ENCODE data around the gene GZMB.

The GZMB gene

DNA sequence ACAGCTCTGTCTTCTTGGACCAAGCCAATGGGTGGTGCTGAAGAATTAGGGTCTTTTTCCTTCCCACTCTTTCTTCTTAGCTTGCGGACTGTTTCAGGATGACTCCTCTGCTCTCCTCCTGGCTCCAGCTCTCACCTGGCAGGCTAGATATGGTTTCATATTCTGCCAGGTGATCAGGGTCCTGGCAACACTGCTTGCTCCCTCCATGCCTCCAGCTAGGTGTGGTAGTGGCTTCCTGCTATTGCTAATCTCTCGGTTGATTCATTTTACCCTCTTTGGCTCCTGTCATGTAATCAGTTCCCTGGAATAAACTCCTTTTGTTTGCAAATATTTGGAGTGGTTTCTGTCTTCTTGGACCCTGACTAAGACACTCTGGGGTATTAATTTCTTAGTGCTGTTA lies 20.2 kb downstream of the GZMB start:
- H4K20me1 ChIP-seq (ENCODE audit: insufficient read depth, low read length, poor library complexity, severe bottlenecking): no peaks in the 10 kb centered on the region

GRCh38 chr14:24613241-24613640 lies 20.7 kb downstream of the GZMB start:
- no peak overlapping the region for H2AFZ ChIP-seq (ENCODE audit: low read length)
- no peak overlapping the region for H3K9ac ChIP-seq (ENCODE audit: low read depth, low read length, poor library complexity, severe bottlenecking)
- no peaks in the 10 kb centered on the region for H3K79me2 ChIP-seq (ENCODE audit: insufficient read depth, low read length)
- no peaks in the 10 kb centered on the region for H3K9me2 ChIP-seq (replicated peaks; ENCODE audit: low read depth, low read length)
- H3F3A ChIP-seq (ENCODE audit: low read depth): no peaks in the 10 kb centered on the region
- no peak overlapping the region for H3K4me2 ChIP-seq (ENCODE audit: low read depth, low read length, poor library complexity, severe bottlenecking)
- no peaks in the 10 kb centered on the region for H3K27me3 ChIP-seq (ENCODE audit: insufficient read depth, low read length, poor library complexity, severe bottlenecking)
- H4K20me1 ChIP-seq (ENCODE audit: insufficient read depth, low read length, poor library complexity, severe bottlenecking): no peaks in the 10 kb centered on the region
- H3K4me1 ChIP-seq (ENCODE audit: insufficient read depth, low read length, poor library complexity, severe bottlenecking): peaks cover 25% of the 10 kb centered on the region
- H3K9me3 ChIP-seq (ENCODE audit: insufficient read depth, low read depth, low read length): no peaks in the 10 kb centered on the region
- TF ChIP-seq EZH2phosphoT487 (IDR thresholded peaks at IDR 0.05; ENCODE audit: borderline replicate concordance): no peak
- TF ChIP-seq, protein P1, sequence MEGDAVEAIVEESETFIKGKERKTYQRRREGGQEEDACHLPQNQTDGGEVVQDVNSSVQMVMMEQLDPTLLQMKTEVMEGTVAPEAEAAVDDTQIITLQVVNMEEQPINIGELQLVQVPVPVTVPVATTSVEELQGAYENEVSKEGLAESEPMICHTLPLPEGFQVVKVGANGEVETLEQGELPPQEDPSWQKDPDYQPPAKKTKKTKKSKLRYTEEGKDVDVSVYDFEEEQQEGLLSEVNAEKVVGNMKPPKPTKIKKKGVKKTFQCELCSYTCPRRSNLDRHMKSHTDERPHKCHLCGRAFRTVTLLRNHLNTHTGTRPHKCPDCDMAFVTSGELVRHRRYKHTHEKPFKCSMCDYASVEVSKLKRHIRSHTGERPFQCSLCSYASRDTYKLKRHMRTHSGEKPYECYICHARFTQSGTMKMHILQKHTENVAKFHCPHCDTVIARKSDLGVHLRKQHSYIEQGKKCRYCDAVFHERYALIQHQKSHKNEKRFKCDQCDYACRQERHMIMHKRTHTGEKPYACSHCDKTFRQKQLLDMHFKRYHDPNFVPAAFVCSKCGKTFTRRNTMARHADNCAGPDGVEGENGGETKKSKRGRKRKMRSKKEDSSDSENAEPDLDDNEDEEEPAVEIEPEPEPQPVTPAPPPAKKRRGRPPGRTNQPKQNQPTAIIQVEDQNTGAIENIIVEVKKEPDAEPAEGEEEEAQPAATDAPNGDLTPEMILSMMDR (conservative IDR thresholded peaks at IDR 0.05; ENCODE audit: low read length): no peak
- no peak overlapping the region for H3K4me3 ChIP-seq (ENCODE audit: low read length, poor library complexity, severe bottlenecking)
- H3K36me3 ChIP-seq (ENCODE audit: insufficient read depth, low read length): no peaks in the 10 kb centered on the region

More for the DNA sequence above, 20.2 kb downstream of the GZMB start:
- no peaks in the 10 kb centered on the region for H3K27me3 ChIP-seq (ENCODE audit: insufficient read depth, low read length, poor library complexity, severe bottlenecking)
- H3K4me1 ChIP-seq (ENCODE audit: insufficient read depth, low read length, poor library complexity, severe bottlenecking): peaks cover 20% of the 10 kb centered on the region
- H3K4me3 ChIP-seq (ENCODE audit: low read length, poor library complexity, severe bottlenecking): no peak overlapping the region
- TF ChIP-seq, protein P1 (conservative IDR thresholded peaks at IDR 0.05; ENCODE audit: low read length): no peak
- TF ChIP-seq EZH2phosphoT487 (IDR thresholded peaks at IDR 0.05; ENCODE audit: borderline replicate concordance): no peak
- no peaks in the 10 kb centered on the region for H3K36me3 ChIP-seq (ENCODE audit: insufficient read depth, low read length)
- H3K9ac ChIP-seq (ENCODE audit: low read depth, low read length, poor library complexity, severe bottlenecking): no peak overlapping the region
- no peaks in the 10 kb centered on the region for H3K79me2 ChIP-seq (ENCODE audit: insufficient read depth, low read length)
- H3K4me2 ChIP-seq (ENCODE audit: low read depth, low read length, poor library complexity, severe bottlenecking): no peak overlapping the region
- H3F3A ChIP-seq (ENCODE audit: low read depth): no peaks in the 10 kb centered on the region
- H3K9me2 ChIP-seq (replicated peaks; ENCODE audit: low read depth, low read length): no peaks in the 10 kb centered on the region
- H3K9me3 ChIP-seq (ENCODE audit: insufficient read depth, low read depth, low read length): no peaks in the 10 kb centered on the region
- no peak overlapping the region for H2AFZ ChIP-seq (ENCODE audit: low read length)

- H3K9me2 ChIP-seq (replicated peaks; ENCODE audit: low read depth, low read length): no peaks in the 10 kb centered on the region
- no peaks in the 10 kb centered on the region for H4K20me1 ChIP-seq (ENCODE audit: insufficient read depth, low read length, poor library complexity, severe bottlenecking)
- H3K4me2 ChIP-seq (ENCODE audit: low read depth, low read length, poor library complexity, severe bottlenecking): no peak overlapping the region
- no peak overlapping the region for H3K4me3 ChIP-seq (ENCODE audit: low read length, poor library complexity, severe bottlenecking)
- H3K4me1 ChIP-seq (ENCODE audit: insufficient read depth, low read length, poor library complexity, severe bottlenecking): peaks cover 35% of the 10 kb centered on the region
- H3K9me3 ChIP-seq (ENCODE audit: insufficient read depth, low read depth, low read length): no peaks in the 10 kb centered on the region
- no peaks in the 10 kb centered on the region for H3K36me3 ChIP-seq (ENCODE audit: insufficient read depth, low read length)
- H3F3A ChIP-seq (ENCODE audit: low read depth): no peaks in the 10 kb centered on the region
- no peak overlapping the region for H3K9ac ChIP-seq (ENCODE audit: low read depth, low read length, poor library complexity, severe bottlenecking)
- TF ChIP-seq, protein P1 (conservative IDR thresholded peaks at IDR 0.05; ENCODE audit: low read length): no peak
- no peak for TF ChIP-seq EZH2phosphoT487 (IDR thresholded peaks at IDR 0.05; ENCODE audit: borderline replicate concordance)
- no peak overlapping the region for H2AFZ ChIP-seq (ENCODE audit: low read length)
- H3K79me2 ChIP-seq (ENCODE audit: insufficient read depth, low read length): no peaks in the 10 kb centered on the region
- no peaks in the 10 kb centered on the region for H3K27me3 ChIP-seq (ENCODE audit: insufficient read depth, low read length, poor library complexity, severe bottlenecking)
Observed at GRCh38 chr14:24612196-24612595, 21.8 kb downstream of the GZMB start.
